Tibial nerve (tissue), 4 donors: Measurements from ENCODE around the gene ROGDI. TPM values are rescaled to one million over a fixed set of nuclear protein-coding genes. Genes with fewer than 3 reads are reported as not detected.

Experiments
- DNase-seq, 2 donors: peaks; one replicate each; pipeline ENCODE4 v3.0.0-alpha.2; 2019; ENCODE audit warnings: low spot score in 2 of 2
- H3K27ac ChIP-seq, 4 donors: fragments of 200-600 bp; sonication (generic) in 3 of 4; one replicate each; pipeline ENCODE4 v1.5.1; 2017 to 2019; ENCODE audit warnings: mild to moderate bottlenecking in 1 of 4
- H3K27me3 ChIP-seq, 2 donors: fragments of 200-600 bp; sonication (generic) in 1 of 2; one replicate each; pipeline versions ENCODE4 v1.5.1 to v1.6.0; 2017 to 2019
- H3K36me3 ChIP-seq, 3 donors: fragments of 200-600 bp; sonication (generic); one replicate each; pipeline ENCODE4 v1.5.1; 2018 to 2019
- H3K4me1 ChIP-seq, 4 donors: fragments of 200-600 bp; sonication (generic) in 3 of 4; one replicate each; pipeline ENCODE4 v1.5.1; 2017 to 2019
- H3K4me3 ChIP-seq, 4 donors: fragments of 200-600 bp; sonication (generic) in 3 of 4; one replicate each; pipeline ENCODE4 v1.5.1; 2017 to 2019; ENCODE audit warnings: mild to moderate bottlenecking in 1 of 4, moderate library complexity in 1 of 4
- H3K9me3 ChIP-seq, 4 donors: fragments of 200-600 bp; sonication (generic) in 3 of 4; one replicate each; pipeline ENCODE4 v1.5.1; 2017 to 2019
- EP300 ChIP-seq, 2 donors: sonication (generic); formaldehyde crosslinking; IDR thresholded peaks; one replicate each; pipeline ENCODE4 v1.6.1; 2017; ENCODE audit warnings: antibody characterized with exemption in 2 of 2, mild to moderate bottlenecking in 1 of 2
- POLR2A ChIP-seq, 2 donors: fragments of 450-650 bp; IDR thresholded peaks; one replicate each; pipeline ENCODE4 v1.6.1; 2017; ENCODE audit warnings: antibody characterized with exemption in 2 of 2, mild to moderate bottlenecking in 2 of 2, moderate library complexity in 2 of 2
- WGBS, 2 donors: methylation state at CpG; one replicate each; pipeline ENCODE4 v1.1.5; 2018; 5-methylcytosine and 5-hydroxymethylcytosine counted together
- total RNA-seq, 4 donors: library from RNA; depleted of rRNA; stranded (reverse); fragments of >200 nt; gene quantifications; one replicate each; pipeline ENCODE4 v1.1.0, GENCODE V29; 2016
- TF ChIP-seq, protein P1 (sequence below), 5 experiments: fragments of 200-600 bp in 3 of 5; fragments of 450-650 bp in 2 of 5; sonication (generic) in 3 of 5; IDR thresholded peaks; one replicate each; pipeline ENCODE4 v1.5.1; 2016 to 2019; ENCODE audit warnings: antibody characterized with exemption in 5 of 5, mild to moderate bottlenecking in 3 of 5, moderate library complexity in 2 of 5

The ROGDI gene
- total RNA-seq, 4 donors from 2014 or later: 10.5 to 28.5 (median 16.8) TPM

DNA sequence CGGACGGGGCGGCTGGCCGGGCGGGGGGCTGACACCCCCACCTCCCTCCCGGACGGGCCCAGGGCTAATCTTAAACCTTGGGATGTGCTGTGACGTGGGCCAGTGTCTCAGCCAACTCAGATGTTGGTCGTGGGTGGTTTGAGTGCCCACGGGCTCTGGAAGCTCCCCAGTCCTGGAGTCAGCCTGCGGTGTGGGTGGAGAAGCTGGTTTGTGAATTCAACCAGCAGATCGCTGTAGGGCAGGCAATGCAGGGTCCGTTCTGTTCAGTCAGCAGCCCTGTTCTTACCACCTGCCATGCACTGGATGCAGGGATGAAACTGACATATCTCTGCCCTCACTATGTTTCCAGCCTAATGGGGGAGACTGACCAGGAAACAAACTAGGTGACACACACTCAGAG is 27.4 kb downstream of the ROGDI start:
- H3K4me3 ChIP-seq: no peak overlapping the region
- no peaks in the 10 kb centered on the region for H3K4me1 ChIP-seq
- no peaks in the 10 kb centered on the region for H3K27me3 ChIP-seq
- TF ChIP-seq, protein P1, sequence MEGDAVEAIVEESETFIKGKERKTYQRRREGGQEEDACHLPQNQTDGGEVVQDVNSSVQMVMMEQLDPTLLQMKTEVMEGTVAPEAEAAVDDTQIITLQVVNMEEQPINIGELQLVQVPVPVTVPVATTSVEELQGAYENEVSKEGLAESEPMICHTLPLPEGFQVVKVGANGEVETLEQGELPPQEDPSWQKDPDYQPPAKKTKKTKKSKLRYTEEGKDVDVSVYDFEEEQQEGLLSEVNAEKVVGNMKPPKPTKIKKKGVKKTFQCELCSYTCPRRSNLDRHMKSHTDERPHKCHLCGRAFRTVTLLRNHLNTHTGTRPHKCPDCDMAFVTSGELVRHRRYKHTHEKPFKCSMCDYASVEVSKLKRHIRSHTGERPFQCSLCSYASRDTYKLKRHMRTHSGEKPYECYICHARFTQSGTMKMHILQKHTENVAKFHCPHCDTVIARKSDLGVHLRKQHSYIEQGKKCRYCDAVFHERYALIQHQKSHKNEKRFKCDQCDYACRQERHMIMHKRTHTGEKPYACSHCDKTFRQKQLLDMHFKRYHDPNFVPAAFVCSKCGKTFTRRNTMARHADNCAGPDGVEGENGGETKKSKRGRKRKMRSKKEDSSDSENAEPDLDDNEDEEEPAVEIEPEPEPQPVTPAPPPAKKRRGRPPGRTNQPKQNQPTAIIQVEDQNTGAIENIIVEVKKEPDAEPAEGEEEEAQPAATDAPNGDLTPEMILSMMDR (IDR thresholded peaks at IDR 0.05): no peak
- TF ChIP-seq EP300 (IDR thresholded peaks at IDR 0.05) (no peak), POLR2A (IDR thresholded peaks at IDR 0.05) (no peak)
- no peaks in the 10 kb centered on the region for H3K9me3 ChIP-seq
- H3K36me3 ChIP-seq: no peaks in the 10 kb centered on the region
- no peak for DNase-seq
- WGBS, 2 donors: 71 to 81% methylated on average over 5 to 10 of the region's 13 CpGs
- no peak overlapping the region for H3K27ac ChIP-seq

DNA sequence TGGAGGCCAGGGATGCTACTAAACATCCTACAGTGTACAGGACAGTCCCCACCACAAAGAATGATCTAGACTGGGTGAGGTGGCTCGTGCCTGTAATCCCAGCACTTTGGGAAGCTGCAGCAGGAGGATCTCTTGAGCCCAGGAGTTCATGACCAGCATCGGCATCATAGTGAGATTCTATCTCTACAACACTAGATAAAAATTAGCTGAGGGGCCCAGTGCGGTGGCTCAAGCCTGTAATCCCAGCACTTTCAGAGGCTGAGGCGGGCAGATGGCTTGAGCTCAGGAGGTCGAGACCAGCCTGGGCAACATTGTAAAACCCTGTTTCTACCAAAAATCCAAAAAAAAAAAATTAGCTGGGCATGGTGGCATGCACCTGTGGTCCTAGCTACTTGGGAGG is 30.1 kb downstream of the ROGDI start:
- Histone ChIP-seq H3K36me3 (no peaks in the 10 kb centered on the region), H3K27me3 (no peaks in the 10 kb centered on the region), H3K4me3 (no peak overlapping the region), H3K27ac (no peak overlapping the region), H3K9me3 (no peaks in the 10 kb centered on the region), H3K4me1 (peaks cover 0 to 15% (median 7%) of the 10 kb centered on the region in 4 donors)
- DNase-seq: no peak
- WGBS, 2 donors: 88% methylated on average over 5 of the region's 5 CpGs
- no peak for TF ChIP-seq POLR2A (IDR thresholded peaks at IDR 0.05)
- no peak for TF ChIP-seq EP300 (IDR thresholded peaks at IDR 0.05)
- TF ChIP-seq, protein P1 (IDR thresholded peaks at IDR 0.05): no peak

DNA sequence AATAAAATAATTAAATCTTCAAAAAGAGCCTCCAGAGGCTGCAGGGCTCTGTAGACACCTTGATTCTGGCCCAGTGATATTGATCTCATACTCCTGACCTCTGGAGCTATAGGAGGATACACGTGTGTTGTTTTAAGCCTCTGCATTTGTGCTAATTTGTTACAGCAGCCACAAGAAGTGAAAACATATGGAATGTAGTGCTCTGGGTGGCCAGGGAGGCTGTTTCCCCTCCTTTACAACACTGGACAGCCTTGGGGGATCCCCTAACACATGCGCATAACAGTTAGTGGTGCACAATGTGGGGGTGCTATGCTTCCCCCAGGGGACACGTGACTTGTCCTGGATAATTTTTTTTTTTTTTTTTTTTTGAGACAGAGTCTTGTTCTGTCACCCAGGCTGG is 30.8 kb downstream of the ROGDI start:
- H3K9me3 ChIP-seq: no peaks in the 10 kb centered on the region
- H3K4me3 ChIP-seq: no peak overlapping the region
- no peaks in the 10 kb centered on the region for H3K36me3 ChIP-seq
- WGBS, 2 donors: 46 to 48% methylated on average over 3 of the region's 3 CpGs
- no peak for DNase-seq
- peaks cover 0 to 17% (median 8%) of the 10 kb centered on the region in 4 donors for H3K4me1 ChIP-seq
- no peak overlapping the region for H3K27ac ChIP-seq
- TF ChIP-seq POLR2A (IDR thresholded peaks at IDR 0.05) (no peak), EP300 (IDR thresholded peaks at IDR 0.05) (no peak)
- TF ChIP-seq, protein P1 (IDR thresholded peaks at IDR 0.05): no peak
- H3K27me3 ChIP-seq: no peaks in the 10 kb centered on the region

DNA sequence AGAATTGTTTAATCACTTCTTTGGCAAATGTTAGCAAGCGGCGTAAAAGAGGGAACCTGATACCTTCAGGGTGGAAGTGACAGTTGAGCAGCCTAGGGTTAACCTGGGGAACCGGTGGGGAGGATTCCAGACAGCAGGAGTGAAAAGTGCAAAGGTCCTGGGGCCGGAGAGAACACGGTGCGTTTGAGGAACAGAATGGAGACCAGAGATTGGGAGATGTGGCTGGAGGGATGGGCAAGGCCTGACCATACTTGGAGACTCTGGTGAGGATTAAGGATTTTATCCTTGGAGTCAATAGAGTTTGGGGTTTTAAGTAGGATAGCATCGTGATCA is 33.2 kb downstream of the ROGDI start:
- Histone ChIP-seq H3K27ac (peak overlapping the region in 2 of 4 donors; percentile 88 to 94), H3K36me3 (peaks cover 0 to 12% (median 0%) of the 10 kb centered on the region in 3 donors), H3K4me3 (peak overlapping the region in 3 of 4 donors; percentile 45 to 82 (median 79)), H3K9me3 (no peaks in the 10 kb centered on the region), H3K27me3 (no peaks in the 10 kb centered on the region), H3K4me1 (peaks cover 0 to 36% (median 22%) of the 10 kb centered on the region in 4 donors)
- no peak for TF ChIP-seq EP300 (IDR thresholded peaks at IDR 0.05)
- TF ChIP-seq POLR2A (IDR thresholded peaks at IDR 0.05): no peak
- TF ChIP-seq, protein P1 (IDR thresholded peaks at IDR 0.05): no peak
- 52 to 54% methylated on average over 7 of the region's 7 CpGs for WGBS, 2 donors
- DNase-seq: no peak

DNA sequence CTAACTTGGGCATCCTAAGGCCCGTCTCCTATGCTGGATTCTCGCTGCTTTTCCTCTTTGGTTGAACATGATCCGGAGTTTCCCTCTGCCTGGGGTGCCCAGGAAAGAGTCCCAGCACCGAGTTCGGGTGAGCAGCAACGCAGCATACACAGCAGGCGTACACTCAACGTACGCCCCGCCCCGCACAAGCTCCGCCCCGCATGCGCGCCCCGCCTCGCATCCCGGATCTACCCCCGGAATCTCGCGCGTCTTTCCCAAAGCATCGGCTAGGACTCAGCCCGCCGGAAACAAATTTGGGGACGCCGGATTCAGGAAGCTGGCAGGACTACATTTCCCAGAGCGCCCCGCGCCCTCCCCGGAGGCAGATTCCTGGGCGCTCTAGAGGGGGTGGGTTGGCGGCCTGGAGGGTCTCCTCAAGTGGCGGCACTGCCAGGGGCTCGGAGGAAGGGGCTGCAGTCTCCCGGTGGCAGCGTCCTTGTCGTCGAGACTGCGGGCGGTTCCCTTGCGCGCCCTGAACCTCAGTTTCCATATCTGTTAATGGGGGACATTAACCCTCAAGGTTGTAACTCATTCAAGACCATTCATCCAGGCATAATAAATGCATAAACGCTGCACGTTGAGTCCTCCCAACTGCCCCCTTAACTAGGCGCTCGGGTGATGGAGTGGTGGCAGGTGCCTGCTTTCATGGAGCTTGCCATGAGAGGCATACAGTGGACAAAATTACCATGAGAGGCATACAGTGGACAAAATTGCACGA is 33.7 kb downstream of the ROGDI start:
- peaks cover 0 to 17% (median 0%) of the 10 kb centered on the region in 3 donors for H3K36me3 ChIP-seq
- peak overlapping the region; percentile 73 to 96 (median 91) for H3K27ac ChIP-seq
- H3K4me3 ChIP-seq: peak overlapping the region; percentile 45 to 82 (median 70)
- peak; percentile 51 to 83 for TF ChIP-seq POLR2A (IDR thresholded peaks at IDR 0.05)
- TF ChIP-seq EP300 (IDR thresholded peaks at IDR 0.05): peak; percentile 90 to 91
- TF ChIP-seq, protein P1 (IDR thresholded peaks at IDR 0.05): no peak
- H3K4me1 ChIP-seq: peaks cover 0 to 41% (median 22%) of the 10 kb centered on the region in 4 donors
- H3K27me3 ChIP-seq: no peaks in the 10 kb centered on the region
- H3K9me3 ChIP-seq: no peaks in the 10 kb centered on the region
- WGBS, 2 donors: 5 to 6% methylated on average over 22 to 41 of the region's 48 CpGs
- peak; percentile 91 to 98 for DNase-seq
